Bronchial epithelial cell (primary cell): Measurements from ENCODE around the gene RFLNA. TPM values are rescaled to one million over a fixed set of nuclear protein-coding genes. Genes with fewer than 3 reads are reported as not detected.
"Not testable (repeated sequence)": the region's sequence is repeated elsewhere in the genome, so short reads cannot be mapped to it uniquely, and the experiment has no call there.

Experiments
- DNase-seq: peaks from one replicate; pipeline ENCODE4 v3.0.0-alpha.2; 2010; ENCODE audit warnings: low read depth
- FAIRE-seq: peaks from 2 replicates; lab custom pipeline; 2011; peaks lifted over from hg19 to GRCh38; lab: Jason Lieb, UNC
- H3K27me3 ChIP-seq: 2 replicates; pipeline ENCODE4 v1.5.1; 2011; ENCODE audit warnings: low read length; ENCODE audit not compliant: control insufficient read depth, insufficient read depth
- H3K36me3 ChIP-seq: 2 replicates; pipeline ENCODE4 v1.5.1; 2011; ENCODE audit warnings: low read length; ENCODE audit not compliant: control insufficient read depth, insufficient read depth
- H3K4me3 ChIP-seq: 2 replicates; pipeline ENCODE4 v1.5.1; 2011; ENCODE audit warnings: mild to moderate bottlenecking, low read depth, low read length, control low read depth
- total RNA-seq: library from RNA; depleted of rRNA; stranded (reverse); fragments of >200 nt; gene quantifications from 2 replicates; pipeline ENCODE4 v1.2.1, GENCODE V29; 2014
- TF ChIP-seq, protein P1 (sequence below): IDR thresholded peaks from 2 replicates; pipeline ENCODE4 v1.5.1; 2011; ENCODE audit warnings: mild to moderate bottlenecking, moderate library complexity, low read length, control low read depth, inconsistent platforms; ENCODE audit not compliant: insufficient read depth, severe bottlenecking

The RFLNA gene
- total RNA-seq, 1 donor from 2014 or later: not detected

- FAIRE-seq: no peak
- H3K27me3 ChIP-seq: peaks cover 22% of the 10 kb centered on the region
- no peak for DNase-seq
Measured at GRCh38 chr12:124297389-124297788, 2.5 kb downstream of the RFLNA start.

DNA sequence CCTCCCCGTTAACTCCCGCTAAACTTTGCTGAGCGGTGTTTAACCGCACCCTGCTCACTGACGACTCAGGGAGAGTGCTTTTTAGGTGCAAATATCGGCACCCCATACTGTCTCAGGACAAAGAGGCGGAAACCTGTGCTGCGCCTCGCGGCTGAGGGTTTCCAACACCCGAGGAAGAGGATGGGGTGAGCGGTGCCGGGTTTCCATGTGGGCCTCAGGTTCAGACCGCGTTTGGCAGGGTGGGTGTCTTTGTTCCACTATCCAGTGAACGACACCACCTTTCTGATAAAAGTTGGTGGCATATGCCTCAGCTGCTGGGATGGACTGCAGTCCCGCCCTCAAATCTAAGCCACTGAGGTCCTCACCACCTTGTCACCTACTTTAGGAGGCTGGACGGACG lies 3.0 kb downstream of the RFLNA start:
- FAIRE-seq (no peak), DNase-seq (no peak)
- no peak overlapping the region for H3K4me3 ChIP-seq
- H3K36me3 ChIP-seq: no peaks in the 10 kb centered on the region
- TF ChIP-seq, protein P1, sequence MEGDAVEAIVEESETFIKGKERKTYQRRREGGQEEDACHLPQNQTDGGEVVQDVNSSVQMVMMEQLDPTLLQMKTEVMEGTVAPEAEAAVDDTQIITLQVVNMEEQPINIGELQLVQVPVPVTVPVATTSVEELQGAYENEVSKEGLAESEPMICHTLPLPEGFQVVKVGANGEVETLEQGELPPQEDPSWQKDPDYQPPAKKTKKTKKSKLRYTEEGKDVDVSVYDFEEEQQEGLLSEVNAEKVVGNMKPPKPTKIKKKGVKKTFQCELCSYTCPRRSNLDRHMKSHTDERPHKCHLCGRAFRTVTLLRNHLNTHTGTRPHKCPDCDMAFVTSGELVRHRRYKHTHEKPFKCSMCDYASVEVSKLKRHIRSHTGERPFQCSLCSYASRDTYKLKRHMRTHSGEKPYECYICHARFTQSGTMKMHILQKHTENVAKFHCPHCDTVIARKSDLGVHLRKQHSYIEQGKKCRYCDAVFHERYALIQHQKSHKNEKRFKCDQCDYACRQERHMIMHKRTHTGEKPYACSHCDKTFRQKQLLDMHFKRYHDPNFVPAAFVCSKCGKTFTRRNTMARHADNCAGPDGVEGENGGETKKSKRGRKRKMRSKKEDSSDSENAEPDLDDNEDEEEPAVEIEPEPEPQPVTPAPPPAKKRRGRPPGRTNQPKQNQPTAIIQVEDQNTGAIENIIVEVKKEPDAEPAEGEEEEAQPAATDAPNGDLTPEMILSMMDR: no peak
- H3K27me3 ChIP-seq: peaks cover 22% of the 10 kb centered on the region

More at GRCh38 chr12:124297389-124297788, 2.5 kb downstream of the RFLNA start:
- no peaks in the 10 kb centered on the region for H3K36me3 ChIP-seq
- TF ChIP-seq, protein P1: no peak
- no peak overlapping the region for H3K4me3 ChIP-seq

DNA sequence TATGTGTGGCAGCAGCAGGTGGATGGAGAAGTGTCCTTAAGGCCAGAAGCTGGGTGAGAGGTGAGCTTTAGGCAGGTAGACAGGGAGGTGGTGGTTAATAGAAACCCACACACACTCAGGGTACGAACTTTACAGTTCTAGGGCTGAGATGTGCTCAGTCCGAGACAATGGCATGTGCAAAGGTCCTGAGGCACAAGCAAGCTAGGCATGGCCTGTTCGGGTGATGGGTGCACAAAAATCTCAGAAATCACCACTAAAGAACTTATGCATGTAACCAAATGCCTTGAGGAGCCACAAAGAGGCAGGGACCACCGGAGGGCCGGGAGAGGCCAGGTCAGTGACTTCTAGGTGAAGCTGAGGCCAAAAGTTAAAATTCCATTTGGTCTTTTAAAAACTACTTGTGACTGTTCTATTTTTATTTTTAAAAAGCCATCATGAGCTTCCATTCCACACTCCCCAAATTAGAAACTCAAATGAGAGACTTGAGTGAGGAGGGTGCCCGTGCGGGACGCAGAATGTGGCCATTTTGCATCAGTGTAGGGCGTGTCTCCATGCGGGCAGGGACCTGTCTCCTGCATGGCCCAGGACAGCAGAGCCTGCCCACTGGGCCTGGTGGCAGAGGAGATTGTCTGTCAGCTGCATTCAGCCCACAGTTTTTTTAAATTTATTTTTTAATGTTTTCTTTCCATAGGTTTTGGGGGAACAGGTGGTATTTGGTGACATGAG lies 4.0 kb downstream of the RFLNA start:
- TF ChIP-seq, protein P1: no peak
- FAIRE-seq (no peak), DNase-seq (no peak)
- peaks cover 22% of the 10 kb centered on the region for H3K27me3 ChIP-seq
- no peaks in the 10 kb centered on the region for H3K36me3 ChIP-seq
- no peak overlapping the region for H3K4me3 ChIP-seq

GRCh38 chr12:124299628-124300388 lies 4.9 kb downstream of the RFLNA start:
- DNase-seq (no peak), FAIRE-seq (no peak)
- no peaks in the 10 kb centered on the region for H3K36me3 ChIP-seq
- no peak overlapping the region for H3K4me3 ChIP-seq
- peaks cover 20% of the 10 kb centered on the region for H3K27me3 ChIP-seq
- TF ChIP-seq, protein P1: no peak

GRCh38 chr12:124300657-124301056 lies 5.8 kb downstream of the RFLNA start:
- not testable (repeated sequence) for FAIRE-seq, DNase-seq, H3K36me3 ChIP-seq, H3K4me3 ChIP-seq
- peaks cover 16% of the 10 kb centered on the region for H3K27me3 ChIP-seq

DNA sequence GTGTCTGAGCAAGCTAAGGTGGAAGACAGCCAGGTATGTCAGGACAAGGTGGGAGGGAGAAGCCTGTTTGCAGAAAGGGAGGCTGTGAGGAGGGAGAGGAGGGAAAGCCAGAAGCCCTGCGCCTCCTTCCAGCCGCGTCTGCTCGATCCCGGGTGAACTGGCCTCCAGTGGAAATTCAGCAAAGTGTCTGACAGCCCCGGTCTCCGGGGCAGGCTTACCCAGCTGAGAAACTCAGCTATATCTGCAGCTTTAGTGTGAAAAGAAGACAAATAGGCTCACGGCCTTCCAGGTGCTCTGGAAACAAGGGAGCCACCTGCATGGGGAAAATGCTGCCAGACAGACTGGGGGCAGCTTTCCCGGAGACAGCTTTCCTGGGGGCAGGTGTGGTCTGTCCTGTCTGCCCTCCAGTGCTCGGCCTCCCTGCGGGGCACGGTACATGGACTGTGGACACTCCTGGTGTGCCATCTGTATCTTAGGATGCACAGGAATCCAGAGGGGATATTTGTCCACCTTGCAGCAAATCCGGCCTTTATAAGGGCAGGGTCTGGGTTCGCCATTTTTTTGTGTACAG lies 6.3 kb downstream of the RFLNA start:
- H3K36me3 ChIP-seq: no peaks in the 10 kb centered on the region
- no peak for FAIRE-seq

More for the DNA sequence above, 6.3 kb downstream of the RFLNA start:
- Histone ChIP-seq H3K4me3 (no peak overlapping the region), H3K27me3 (peaks cover 13% of the 10 kb centered on the region)
- DNase-seq: no peak
- TF ChIP-seq, protein P1: no peak
